ENCODE data around the gene MAP3K7. TPM values are rescaled to one million over a fixed set of nuclear protein-coding genes. Genes with fewer than 3 reads are reported as not detected.
"Not testable (repeated sequence)": the region's sequence is repeated elsewhere in the genome, so short reads cannot be mapped to it uniquely, and the experiment has no call there.

MAP3K7 gene
- polyA plus RNA-seq, 4 donors: 44.8 to 62.5 (median 52.3) TPM

DNA sequence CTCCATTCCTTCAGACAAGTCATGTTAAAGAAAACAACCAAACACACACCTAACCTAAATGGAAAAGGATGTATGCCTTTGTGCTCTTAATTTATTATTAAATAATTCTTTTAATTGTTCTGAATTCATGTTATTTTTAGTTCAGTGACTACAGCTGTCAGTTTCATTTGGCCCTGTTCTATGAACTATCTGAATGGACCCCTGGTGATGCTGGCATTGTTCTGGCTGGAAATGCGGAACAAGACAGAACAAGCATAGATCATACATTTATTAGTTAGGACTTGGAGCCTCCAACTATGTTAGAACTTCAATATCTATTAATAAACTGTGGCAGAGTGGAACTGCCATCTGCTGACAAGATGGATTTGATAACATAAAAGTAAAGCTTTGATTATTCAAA lies 5.7 kb downstream of the MAP3K7 start:
- no peak for DNase-seq (ENCODE audit: low read depth in 4 of 4, low spot score in 3 of 4)

DNA sequence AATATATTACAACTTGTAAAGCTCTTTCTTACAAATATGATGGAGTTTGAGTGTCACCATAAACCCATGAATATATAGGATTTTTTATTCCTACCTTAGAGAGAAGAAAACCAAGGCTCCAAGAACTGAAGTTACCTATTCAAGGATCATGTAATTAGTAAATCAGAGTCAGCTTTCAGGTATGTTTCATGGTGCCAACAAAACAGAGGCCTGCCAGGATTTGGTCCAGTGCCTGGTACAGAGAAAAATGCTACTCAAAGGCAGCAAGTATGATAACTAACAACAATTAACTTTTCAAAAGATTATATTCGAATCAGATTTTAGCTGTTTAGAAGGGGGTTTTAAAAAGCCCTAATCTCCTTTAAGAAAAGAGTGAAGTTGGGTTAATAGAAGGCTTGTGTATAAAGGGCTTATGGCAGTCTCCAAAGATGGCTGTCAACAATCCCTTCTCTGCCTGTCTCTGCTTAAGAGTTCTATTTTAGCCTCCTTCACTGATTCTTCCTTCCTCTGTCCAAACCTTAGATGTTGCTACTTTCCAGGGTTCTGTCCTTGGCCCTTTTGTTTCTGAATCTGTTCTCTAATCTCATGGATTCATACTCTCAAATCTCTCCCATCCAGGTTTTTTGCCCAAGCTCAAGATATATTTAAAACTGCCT lies 7.8 kb downstream of the MAP3K7 start:
- DNase-seq (ENCODE audit: low read depth in 4 of 4, low spot score in 3 of 4): no peak

- DNase-seq (ENCODE audit: low read depth in 4 of 4, low spot score in 3 of 4): no peak
Observed at GRCh38 chr6:90575267-90575666, 11.6 kb downstream of the MAP3K7 start.

DNA sequence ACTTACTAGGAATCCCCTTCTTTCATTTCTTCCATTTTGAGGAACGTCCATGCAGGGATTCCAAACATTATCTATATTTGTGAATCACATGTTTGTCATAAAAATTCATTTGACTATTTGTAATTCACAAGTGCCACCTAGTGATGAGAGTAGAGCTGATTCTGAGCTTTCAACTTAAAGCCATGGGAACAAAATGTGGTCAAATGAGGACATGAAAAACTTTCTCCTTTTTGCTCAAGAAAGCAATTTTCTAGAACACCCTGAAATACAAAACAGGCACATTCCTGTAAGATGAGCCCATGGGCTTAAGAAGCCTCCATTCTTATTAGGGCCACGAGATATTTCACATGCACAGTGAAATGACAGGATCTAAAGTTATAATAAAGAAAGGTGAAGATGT lies 12.3 kb downstream of the MAP3K7 start:
- DNase-seq (ENCODE audit: low read depth in 4 of 4, low spot score in 3 of 4): no peak

GRCh38 chr6:90573624-90574023 lies 13.2 kb downstream of the MAP3K7 start:
- DNase-seq (ENCODE audit: low read depth in 4 of 4, low spot score in 3 of 4): no peak

GRCh38 chr6:90572856-90573255 lies 14.0 kb downstream of the MAP3K7 start:
- DNase-seq (ENCODE audit: low read depth in 4 of 4, low spot score in 3 of 4): no peak

DNA sequence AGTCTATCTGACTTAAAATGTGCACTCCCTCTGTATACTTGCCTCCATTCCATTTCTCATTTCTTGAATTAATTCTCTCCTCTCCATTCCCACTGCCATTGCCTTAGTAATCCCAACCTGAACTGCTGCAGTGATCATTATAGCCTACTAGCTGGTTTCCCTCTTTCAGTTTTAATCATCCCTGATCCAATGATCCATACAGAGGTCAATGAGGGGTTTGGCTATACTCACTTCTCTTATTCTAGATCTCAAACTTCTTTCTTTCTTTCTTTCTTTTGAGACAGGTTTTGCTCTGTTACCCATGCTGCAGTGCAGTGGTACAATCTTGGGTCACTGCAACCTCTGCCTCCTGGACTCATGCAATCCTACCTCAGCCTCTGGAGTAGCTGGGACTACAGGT lies 17.6 kb downstream of the MAP3K7 start:
- DNase-seq (ENCODE audit: low read depth in 4 of 4, low spot score in 3 of 4): no peak

DNA sequence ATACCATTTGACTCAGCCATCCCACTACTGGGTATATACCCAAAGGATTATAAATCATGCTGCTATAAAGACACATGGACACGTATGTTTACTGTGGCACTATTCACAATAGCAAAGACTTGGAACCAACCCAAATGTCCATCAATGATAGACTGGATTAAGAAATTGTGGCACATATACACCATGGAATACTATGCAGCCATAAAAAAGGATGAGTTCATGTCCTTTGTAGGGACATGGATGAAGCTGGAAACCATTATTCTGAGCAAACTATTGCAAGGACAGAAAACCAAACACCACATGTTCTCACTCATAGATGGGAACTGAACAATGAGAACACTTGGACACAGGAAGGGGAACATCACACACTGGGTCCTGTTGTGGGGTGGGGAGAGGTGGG lies 19.2 kb downstream of the MAP3K7 start:
- not testable (repeated sequence) for DNase-seq (ENCODE audit: low read depth in 4 of 4, low spot score in 3 of 4)

DNA sequence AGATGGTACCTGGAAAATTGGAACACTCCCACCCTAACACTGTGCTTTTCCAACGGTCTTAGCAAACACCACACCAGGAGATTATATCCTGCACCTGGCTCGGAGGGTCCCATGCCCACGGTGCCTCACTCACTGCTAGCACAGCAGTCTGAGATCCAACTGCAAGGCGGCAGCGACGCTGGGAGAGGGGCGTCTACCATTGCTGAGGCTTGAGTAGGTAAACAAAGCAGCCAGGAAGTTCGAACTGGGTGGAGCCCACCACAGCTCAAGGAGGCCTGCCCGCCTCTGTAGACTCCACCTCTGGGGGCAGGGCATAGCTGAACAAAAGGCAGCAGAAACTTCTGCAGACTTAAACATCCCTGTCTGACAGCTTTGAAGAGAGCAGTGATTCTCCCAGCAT lies 24.5 kb downstream of the MAP3K7 start:
- not testable (repeated sequence) for DNase-seq (ENCODE audit: low read depth in 4 of 4, low spot score in 3 of 4)

GRCh38 chr6:90559931-90560330 lies 26.9 kb downstream of the MAP3K7 start:
- no peak for DNase-seq (ENCODE audit: low read depth in 4 of 4, low spot score in 3 of 4)

GRCh38 chr6:90557006-90557405 lies 29.9 kb downstream of the MAP3K7 start:
- no peak for DNase-seq (ENCODE audit: low read depth in 4 of 4, low spot score in 3 of 4)

DNA sequence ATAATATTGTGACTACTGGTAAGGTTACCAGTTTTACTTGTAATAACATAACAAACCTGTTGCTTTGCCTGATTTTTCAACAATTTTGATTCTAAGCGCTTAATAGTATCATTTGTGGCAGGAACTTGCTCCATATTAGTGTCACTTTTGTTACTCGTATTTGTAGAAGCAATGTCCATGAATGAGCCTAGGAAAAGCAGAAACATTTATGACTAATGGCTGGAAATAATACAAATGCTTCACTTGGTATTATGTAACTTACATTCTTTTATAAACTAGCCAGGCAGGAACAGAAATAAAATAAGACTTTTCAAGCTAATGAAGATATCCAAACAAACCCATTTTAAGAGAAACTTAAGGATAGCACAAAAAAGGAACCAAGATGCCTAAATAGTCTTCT lies 38.9 kb downstream of the MAP3K7 start:
- DNase-seq (ENCODE audit: low read depth in 4 of 4, low spot score in 3 of 4): no peak

DNA sequence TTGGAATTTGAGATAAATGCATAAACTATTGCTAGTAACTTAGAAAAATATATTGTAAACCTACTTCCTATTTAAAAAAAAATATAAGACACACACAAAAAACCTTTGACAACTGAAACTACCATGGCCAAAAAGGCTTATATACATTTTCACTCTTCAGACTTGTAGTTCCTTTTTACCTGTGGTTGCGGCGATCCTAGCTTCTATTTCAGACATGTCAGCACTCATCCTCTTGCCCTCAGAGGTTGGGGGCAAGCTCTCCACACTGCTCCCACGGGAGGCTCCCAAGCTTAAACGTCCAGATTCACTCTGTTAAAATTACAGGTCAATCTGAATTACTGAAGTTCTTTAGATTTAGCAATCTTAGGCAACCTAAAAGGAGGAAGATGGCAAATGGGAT lies 39.8 kb downstream of the MAP3K7 start:
- no peak for DNase-seq (ENCODE audit: low read depth in 4 of 4, low spot score in 3 of 4)

- DNase-seq (ENCODE audit: low read depth in 4 of 4, low spot score in 3 of 4): no peak
Observed at GRCh38 chr6:90545448-90545847, 41.4 kb downstream of the MAP3K7 start.

DNA sequence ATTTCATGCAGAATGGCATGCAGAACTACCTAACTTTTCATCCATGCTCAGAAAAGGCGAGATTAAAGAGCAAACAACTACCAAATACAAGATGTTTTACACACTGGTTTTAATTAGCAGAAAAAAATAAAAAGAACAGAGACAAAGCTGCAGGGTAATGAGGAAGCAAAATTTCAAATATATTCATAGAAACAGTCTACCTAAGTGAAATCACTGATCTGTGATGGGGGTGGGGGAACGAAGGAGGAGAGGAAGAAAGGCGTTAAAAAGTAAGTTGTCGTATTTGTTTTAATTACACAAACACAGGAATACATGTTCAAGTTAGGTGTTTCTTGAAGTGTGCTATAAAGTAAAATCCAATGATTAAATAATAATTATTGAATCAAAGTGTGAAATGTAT lies 42.1 kb downstream of the MAP3K7 start:
- DNase-seq (ENCODE audit: low read depth in 4 of 4, low spot score in 3 of 4): no peak

GRCh38 chr6:90544081-90544480 lies 42.8 kb downstream of the MAP3K7 start:
- DNase-seq (ENCODE audit: low read depth in 4 of 4, low spot score in 3 of 4): no peak

DNA sequence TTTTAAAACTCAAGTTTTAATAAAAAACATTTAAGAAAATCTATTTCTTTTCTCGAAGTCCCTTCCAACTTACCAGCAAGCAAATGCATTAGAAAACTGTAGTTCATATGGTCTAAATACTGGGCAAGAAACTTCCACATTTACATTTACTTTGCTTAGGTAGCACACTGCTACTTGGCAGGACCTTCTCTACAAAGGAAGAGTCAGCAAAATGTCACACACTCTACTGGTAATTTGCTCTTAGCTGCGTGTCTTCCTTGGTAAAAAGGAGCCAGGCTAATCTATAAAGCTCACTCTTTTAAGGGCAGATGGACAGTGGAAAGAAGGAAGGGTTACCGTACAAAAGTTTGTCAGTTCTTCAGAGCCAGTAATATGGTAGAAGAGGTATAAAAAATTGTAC lies 45.7 kb downstream of the MAP3K7 start:
- DNase-seq (ENCODE audit: low read depth in 4 of 4, low spot score in 3 of 4): no peak

- DNase-seq (ENCODE audit: low read depth in 4 of 4, low spot score in 3 of 4): no peak
Observed at GRCh38 chr6:90538278-90539046, 48.4 kb downstream of the MAP3K7 start.

DNA sequence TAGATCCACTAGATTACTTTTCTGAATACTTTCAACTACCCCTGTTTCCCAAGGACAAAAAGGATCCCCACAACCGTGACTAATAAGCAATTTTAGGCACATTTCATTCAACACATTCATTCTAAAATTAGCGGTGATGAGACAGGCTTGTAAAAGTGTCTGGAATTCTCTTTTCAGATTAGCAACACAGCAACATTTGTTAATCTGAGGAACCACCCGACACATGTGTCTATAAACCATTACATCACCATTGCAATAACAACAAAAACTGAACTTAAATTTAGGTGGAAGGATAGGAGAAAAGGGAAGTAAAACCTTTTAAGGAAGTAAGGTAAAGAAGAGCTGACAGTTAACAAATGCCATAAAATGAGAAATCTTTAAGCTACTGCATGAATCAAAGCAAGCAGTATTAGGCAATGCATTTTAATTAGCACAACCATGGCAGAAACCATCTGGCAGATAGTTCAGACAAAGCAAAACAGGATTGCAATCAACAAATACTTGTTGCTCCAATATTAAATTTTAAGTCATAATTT lies 49.1 kb downstream of the MAP3K7 start:
- DNase-seq (ENCODE audit: low read depth in 4 of 4, low spot score in 3 of 4): no peak

DNA sequence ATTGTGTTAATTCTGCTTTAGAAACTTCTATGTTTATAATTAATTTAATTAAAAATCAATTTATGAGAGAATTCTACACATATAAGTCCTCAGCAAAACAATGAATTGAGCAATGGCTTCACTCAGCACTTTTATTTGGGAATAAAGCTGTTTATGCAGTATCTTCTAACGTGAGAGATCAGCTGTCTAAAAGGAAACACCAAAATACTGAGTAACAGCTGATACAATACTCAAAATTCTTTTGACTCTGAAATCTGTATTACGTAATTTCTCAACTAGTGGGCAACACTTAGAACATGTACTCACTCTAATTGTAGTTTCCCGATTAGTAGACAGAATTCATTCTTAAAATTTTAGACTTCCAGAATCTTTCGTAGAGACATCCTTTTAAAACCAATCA lies 49.8 kb downstream of the MAP3K7 start:
- DNase-seq (ENCODE audit: low read depth in 4 of 4, low spot score in 3 of 4): no peak

DNA sequence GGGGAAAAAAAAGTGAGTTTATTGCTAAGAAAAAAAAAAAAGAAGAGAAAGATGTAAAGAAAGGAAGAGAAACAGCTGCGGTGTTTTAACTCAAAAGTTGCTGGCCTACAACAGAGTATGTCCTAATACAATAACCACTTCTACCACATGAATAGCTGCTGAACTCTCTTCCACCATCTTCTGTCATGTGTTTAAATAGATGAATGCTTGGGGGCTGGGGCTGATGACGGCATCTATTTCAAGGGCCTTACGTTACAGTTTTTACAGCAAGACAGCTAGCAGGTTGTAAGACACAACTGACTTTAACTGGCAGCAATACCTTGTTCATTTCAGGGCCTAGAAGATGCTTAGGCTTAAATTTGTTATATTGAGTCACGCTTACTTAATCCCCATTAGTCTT lies 50.4 kb downstream of the MAP3K7 start:
- no peak for DNase-seq (ENCODE audit: low read depth in 4 of 4, low spot score in 3 of 4)

DNA sequence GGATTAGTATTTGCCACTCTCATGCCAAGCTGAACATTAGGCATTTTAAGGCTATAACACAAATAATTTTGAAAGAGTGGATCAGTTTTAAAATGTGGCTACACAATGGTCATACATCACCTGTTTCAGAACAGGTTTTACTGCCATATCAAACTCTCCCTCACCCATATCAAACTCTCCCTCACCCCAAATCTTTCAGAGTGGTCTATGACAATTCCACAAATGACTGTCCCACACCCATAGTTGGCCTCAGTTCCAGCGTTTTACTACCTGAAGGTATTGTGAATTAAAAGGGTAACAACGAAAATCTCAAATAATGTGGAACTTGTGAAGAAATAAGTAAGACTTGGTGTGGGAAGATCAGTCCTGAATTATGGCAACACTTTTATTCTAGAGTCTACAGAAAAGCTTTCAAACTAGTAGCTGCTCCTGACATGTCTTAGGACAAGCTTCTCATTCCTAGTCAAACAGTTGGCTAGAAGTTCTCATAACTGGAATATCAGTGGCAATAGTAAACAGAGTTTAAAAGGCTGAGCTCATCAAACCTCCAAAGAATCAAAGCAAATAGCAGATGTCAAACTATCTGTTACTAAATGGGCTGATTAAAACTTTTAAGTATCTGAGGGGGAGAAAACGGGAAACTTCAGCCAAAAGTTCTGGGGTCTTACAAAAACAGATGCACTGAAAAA lies 52.4 kb downstream of the MAP3K7 start:
- no peak for DNase-seq (ENCODE audit: low read depth in 4 of 4, low spot score in 3 of 4)

Data from left renal pelvis (tissue), 4 donors.